ENCODE results near the gene BTLA.

- TF ChIP-seq EP300 (IDR thresholded peaks at IDR 0.05; ENCODE audit: borderline replicate concordance in 1 of 2, low read depth in 2 of 2, low read length in 2 of 2) (no peak), JUND (IDR thresholded peaks at IDR 0.05; ENCODE audit: low read length) (no peak), EGR1 (IDR thresholded peaks at IDR 0.05; ENCODE audit: borderline replicate concordance, low read depth, low read length) (no peak), BCL11A (IDR thresholded peaks at IDR 0.05; ENCODE audit: low read depth in 2 of 2, low read length in 2 of 2) (no peak), RAD21 (IDR thresholded peaks at IDR 0.05 in 1 of 2, conservative IDR thresholded peaks at IDR 0.05 in 1 of 2; ENCODE audit: low read depth in 2 of 2, low read length in 2 of 2) (no peak)
Observed at GRCh38 chr3:112492124-112492523, 7.1 kb downstream of the BTLA start.

Measured in H1 (cell line).